Smooth muscle cell (in vitro differentiated cells): ENCODE data around the gene CACNA1C. TPM values are rescaled to one million over a fixed set of nuclear protein-coding genes. Genes with fewer than 3 reads are reported as not detected.

Experiments used
- DNase-seq: peaks from one replicate; lab custom pipeline; 2025; ENCODE audit not compliant: unreplicated experiment; lab: John Stamatoyannopoulos, UW
- H2AFZ ChIP-seq: fragments of 200-600 bp; sonication (generic); 2 replicates; pipeline ENCODE4 v1.6.0; 2016; ENCODE audit warnings: antibody characterized with exemption, low read depth, mild to moderate bottlenecking
- H3F3A ChIP-seq: fragments of 200-600 bp; sonication (generic); 2 replicates; pipeline ENCODE4 v1.6.0; 2017; ENCODE audit warnings: antibody characterized with exemption, low read depth
- H3K27ac ChIP-seq: fragments of 200-600 bp; sonication (generic); 2 replicates; pipeline ENCODE4 v1.5.1; 2016; ENCODE audit warnings: low read depth, mild to moderate bottlenecking
- H3K27me3 ChIP-seq: fragments of 200-600 bp; sonication (generic); 2 replicates; pipeline ENCODE4 v1.6.1; 2016; ENCODE audit warnings: low read depth, mild to moderate bottlenecking
- H3K36me3 ChIP-seq: fragments of 200-600 bp; sonication (generic); 2 replicates; pipeline ENCODE4 v1.5.1; 2016; ENCODE audit warnings: low read depth
- H3K4me1 ChIP-seq: fragments of 200-600 bp; sonication (generic); 2 replicates; pipeline ENCODE4 v1.5.1; 2016; ENCODE audit warnings: low read depth
- H3K4me2 ChIP-seq: fragments of 200-600 bp; sonication (generic); 2 replicates; pipeline ENCODE4 v1.6.0; 2016; ENCODE audit warnings: mild to moderate bottlenecking
- H3K4me3 ChIP-seq: fragments of 200-600 bp; sonication (generic); 2 replicates; pipeline ENCODE4 v1.5.1; 2016; ENCODE audit warnings: mild to moderate bottlenecking
- H3K79me2 ChIP-seq: fragments of 200-600 bp; sonication (generic); 2 replicates; pipeline ENCODE4 v1.6.0; 2016; ENCODE audit warnings: low read depth, mild to moderate bottlenecking
- H3K9ac ChIP-seq: fragments of 200-600 bp; sonication (generic); 2 replicates; pipeline ENCODE4 v1.6.0; 2016; ENCODE audit warnings: low read depth
- H3K9me3 ChIP-seq: fragments of 200-600 bp; sonication (generic); replicated peaks from 2 replicates; pipeline ENCODE4 v1.5.1; 2016; ENCODE audit warnings: low read depth
- H4K20me1 ChIP-seq: fragments of 200-600 bp; sonication (generic); 2 replicates; pipeline ENCODE4 v1.6.0; 2016; ENCODE audit warnings: low read depth
- CTCF ChIP-seq: fragments of 200-600 bp; sonication (generic); IDR thresholded peaks from 2 replicates; pipeline ENCODE4 v1.5.1; 2017; ENCODE audit warnings: borderline replicate concordance, mild to moderate bottlenecking, antibody characterized with exemption; ENCODE audit not compliant: insufficient read depth, poor library complexity, severe bottlenecking
- WGBS: methylation state at CpG from one replicate; pipeline ENCODE4 v1.1.7; 2016; ENCODE audit warnings: low lambda C conversion rate; 5-methylcytosine and 5-hydroxymethylcytosine counted together
- polyA plus RNA-seq: library from polyadenylated mRNA; unstranded; fragments of >200 nt; fragmentation: Nextera tagmentation; extraction: Ambion mirVana; gene quantifications from 2 replicates; pipeline ENCODE4 v1.2.1, GENCODE V29; 2016
- total RNA-seq: library from RNA; depleted of rRNA; stranded (reverse); fragments of >200 nt; gene quantifications from 2 replicates; pipeline ENCODE4 v1.2.3, GENCODE V29; 2014

The CACNA1C gene
- total and polyA plus RNA-seq, 2 experiments from 2014 or later = 1.6 to 4.5 TPM

- H2AFZ ChIP-seq = no peak overlapping the region
- no peaks in the 10 kb centered on the region for H3K36me3 ChIP-seq
- DNase-seq = no peak
- H3K4me2 ChIP-seq = no peak overlapping the region
- no peak for TF ChIP-seq CTCF
- H3K9me3 ChIP-seq = no peaks in the 10 kb centered on the region
- no peaks in the 10 kb centered on the region for H4K20me1 ChIP-seq
- no peak overlapping the region for H3K27ac ChIP-seq
- H3K4me1 ChIP-seq = peaks cover 11% of the 10 kb centered on the region
- no peaks in the 10 kb centered on the region for H3K27me3 ChIP-seq
- no peak overlapping the region for H3K4me3 ChIP-seq
- no peak overlapping the region for H3K9ac ChIP-seq
- H3F3A ChIP-seq = peaks cover 4% of the 10 kb centered on the region
- H3K79me2 ChIP-seq = no peaks in the 10 kb centered on the region
- WGBS = 89% methylated on average over 3 of the region's 3 CpGs
Measured at GRCh38 chr12:2307550-2307949, 254.8 kb downstream of the CACNA1C start.

GRCh38 chr12:2309647-2310046, 256.9 kb downstream of the CACNA1C start:
- Histone ChIP-seq H3K79me2 (no peaks in the 10 kb centered on the region), H3K27ac (no peak overlapping the region), H3K9me3 (no peaks in the 10 kb centered on the region), H4K20me1 (no peaks in the 10 kb centered on the region), H3K27me3 (no peaks in the 10 kb centered on the region), H3K36me3 (no peaks in the 10 kb centered on the region), H3K4me2 (no peak overlapping the region), H3K9ac (no peak overlapping the region), H3K4me1 (peaks cover 11% of the 10 kb centered on the region), H2AFZ (no peak overlapping the region), H3F3A (peaks cover 4% of the 10 kb centered on the region), H3K4me3 (no peak overlapping the region)
- TF ChIP-seq CTCF = no peak
- WGBS = 87% methylated on average over 5 of the region's 5 CpGs
- DNase-seq = no peak

GRCh38 chr12:2311020-2311778, 258.4 kb downstream of the CACNA1C start:
- peak overlapping the region; percentile 56 for H3K4me2 ChIP-seq
- H3F3A ChIP-seq = peaks cover 4% of the 10 kb centered on the region
- H3K9ac ChIP-seq = no peak overlapping the region
- 42% methylated on average over 15 of the region's 15 CpGs for WGBS
- no peak overlapping the region for H2AFZ ChIP-seq
- TF ChIP-seq CTCF = no peak
- no peaks in the 10 kb centered on the region for H3K27me3 ChIP-seq
- no peak overlapping the region for H3K4me3 ChIP-seq
- peak overlapping the region; percentile 41 for H3K27ac ChIP-seq
- H4K20me1 ChIP-seq = no peaks in the 10 kb centered on the region
- H3K79me2 ChIP-seq = no peaks in the 10 kb centered on the region
- H3K36me3 ChIP-seq = no peaks in the 10 kb centered on the region
- no peaks in the 10 kb centered on the region for H3K9me3 ChIP-seq
- H3K4me1 ChIP-seq = peaks cover 8% of the 10 kb centered on the region
- DNase-seq = no peak

GRCh38 chr12:2312175-2312574, 259.4 kb downstream of the CACNA1C start:
- Histone ChIP-seq H3K4me3 (no peak overlapping the region), H4K20me1 (no peaks in the 10 kb centered on the region), H3K27me3 (no peaks in the 10 kb centered on the region), H3K79me2 (no peaks in the 10 kb centered on the region), H3K9me3 (no peaks in the 10 kb centered on the region), H3K4me2 (no peak overlapping the region), H3K9ac (no peak overlapping the region), H3K36me3 (no peaks in the 10 kb centered on the region), H2AFZ (no peak overlapping the region), H3K27ac (no peak overlapping the region), H3K4me1 (no peaks in the 10 kb centered on the region), H3F3A (no peaks in the 10 kb centered on the region)
- 86% methylated on average over 7 of the region's 7 CpGs for WGBS
- no peak for DNase-seq
- TF ChIP-seq CTCF = no peak
